ENCODE data around the gene TBC1D3B. TPM values are rescaled to one million over a fixed set of nuclear protein-coding genes. Genes with fewer than 3 reads are reported as not detected.
"Not testable (repeated sequence)": the region's sequence is repeated elsewhere in the genome, so short reads cannot be mapped to it uniquely, and the experiment has no call there.

TBC1D3B gene
- total and polyA plus RNA-seq, 7 donors = 1.1 to 5.0 (median 2.7) TPM; not detected in 2

- 84 to 93% methylated on average over 2 of the region's 2 CpGs for WGBS, 2 donors
- H3K36me3 ChIP-seq = no peaks in the 10 kb centered on the region
These were observed 53.0 kb downstream of the TBC1D3B start for GRCh38 chr17:36123431-36123830.

GRCh38 chr17:36121099-36121498 lies 55.3 kb downstream of the TBC1D3B start:
- intact Hi-C loops (cut with DNase I) = not testable (repeated sequence)
- 72 to 79% methylated on average over 6 of the region's 6 CpGs for WGBS, 2 donors

More at GRCh38 chr17:36123431-36123830, 53.0 kb downstream of the TBC1D3B start:
- Histone ChIP-seq H3K4me3 (no peak overlapping the region), H3K9me3 (peaks cover 0 to 15% (median 3%) of the 10 kb centered on the region in 4 donors), H3K27ac (no peak overlapping the region), H3K27me3 (no peaks in the 10 kb centered on the region), H3K4me1 (no peaks in the 10 kb centered on the region)
- no peak for TF ChIP-seq POLR2AphosphoS5 (IDR thresholded peaks at IDR 0.05)
- TF ChIP-seq EP300 (IDR thresholded peaks at IDR 0.05) = no peak
- no peak for DNase-seq
- intact Hi-C loops (cut with DNase I) = no loop called here

DNA sequence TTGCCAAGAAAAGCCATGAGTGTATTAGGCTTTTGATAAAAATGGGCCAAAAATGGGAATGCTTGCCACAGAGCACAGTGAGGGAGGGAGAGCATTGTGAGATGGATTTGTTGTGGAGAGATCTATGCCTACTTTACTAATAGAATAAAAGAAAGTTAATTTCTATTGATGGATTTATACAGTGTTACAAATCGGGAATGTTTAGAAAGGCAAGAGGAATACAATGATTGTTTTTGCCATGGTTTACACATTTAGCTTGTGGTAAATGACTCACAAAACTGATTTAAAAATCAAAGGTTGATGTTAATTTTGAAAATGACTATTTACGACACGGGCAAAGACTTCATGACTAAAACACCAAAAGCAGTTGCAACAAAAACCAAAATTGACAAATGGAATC lies 56.2 kb downstream of the TBC1D3B start:
- TF ChIP-seq POLR2AphosphoS5 (IDR thresholded peaks at IDR 0.05) = no peak
- TF ChIP-seq POLR2A (IDR thresholded peaks at IDR 0.05) = no peak
- no peak for TF ChIP-seq EP300 (IDR thresholded peaks at IDR 0.05)
- no peak for TF ChIP-seq CTCF (IDR thresholded peaks at IDR 0.05)
- no peaks in the 10 kb centered on the region for H3K27me3 ChIP-seq
- no peak overlapping the region for H3K27ac ChIP-seq
- intact Hi-C loops (cut with DNase I) = no loop called here
- 70 to 84% methylated on average over 3 of the region's 3 CpGs for whole genome bisulfite sequencing, 2 donors
- H3K4me3 ChIP-seq = no peak overlapping the region
- H3K36me3 ChIP-seq = no peaks in the 10 kb centered on the region
- H3K4me1 ChIP-seq = no peaks in the 10 kb centered on the region
- DNase-seq = no peak
- H3K9me3 ChIP-seq = peaks cover 0 to 5% (median under 1%) of the 10 kb centered on the region in 4 donors

More at GRCh38 chr17:36121099-36121498, 55.3 kb downstream of the TBC1D3B start:
- H3K4me1 ChIP-seq, H3K36me3 ChIP-seq, H3K4me3 ChIP-seq, H3K27ac ChIP-seq, DNase-seq, H3K27me3 ChIP-seq: not testable (repeated sequence)
- peaks cover 0 to 13% (median 3%) of the 10 kb centered on the region in 4 donors for H3K9me3 ChIP-seq

- Histone ChIP-seq H3K27me3 (no peaks in the 10 kb centered on the region), H3K27ac (no peak overlapping the region), H3K9me3 (no peaks in the 10 kb centered on the region), H3K36me3 (no peaks in the 10 kb centered on the region), H3K4me1 (no peaks in the 10 kb centered on the region), H3K4me3 (no peak overlapping the region)
- no peak for TF ChIP-seq CTCF (IDR thresholded peaks at IDR 0.05)
- no peak for TF ChIP-seq POLR2AphosphoS5 (IDR thresholded peaks at IDR 0.05)
- no peak for TF ChIP-seq POLR2A (IDR thresholded peaks at IDR 0.05)
- TF ChIP-seq EP300 (IDR thresholded peaks at IDR 0.05) = no peak
- 90 to 92% methylated on average over 12 of the region's 12 CpGs for WGBS, 2 donors
- no peak for DNase-seq
- intact Hi-C loops (cut with DNase I) = no loop called here
These were observed 57.7 kb downstream of the TBC1D3B start for GRCh38 chr17:36118477-36119353.

DNA sequence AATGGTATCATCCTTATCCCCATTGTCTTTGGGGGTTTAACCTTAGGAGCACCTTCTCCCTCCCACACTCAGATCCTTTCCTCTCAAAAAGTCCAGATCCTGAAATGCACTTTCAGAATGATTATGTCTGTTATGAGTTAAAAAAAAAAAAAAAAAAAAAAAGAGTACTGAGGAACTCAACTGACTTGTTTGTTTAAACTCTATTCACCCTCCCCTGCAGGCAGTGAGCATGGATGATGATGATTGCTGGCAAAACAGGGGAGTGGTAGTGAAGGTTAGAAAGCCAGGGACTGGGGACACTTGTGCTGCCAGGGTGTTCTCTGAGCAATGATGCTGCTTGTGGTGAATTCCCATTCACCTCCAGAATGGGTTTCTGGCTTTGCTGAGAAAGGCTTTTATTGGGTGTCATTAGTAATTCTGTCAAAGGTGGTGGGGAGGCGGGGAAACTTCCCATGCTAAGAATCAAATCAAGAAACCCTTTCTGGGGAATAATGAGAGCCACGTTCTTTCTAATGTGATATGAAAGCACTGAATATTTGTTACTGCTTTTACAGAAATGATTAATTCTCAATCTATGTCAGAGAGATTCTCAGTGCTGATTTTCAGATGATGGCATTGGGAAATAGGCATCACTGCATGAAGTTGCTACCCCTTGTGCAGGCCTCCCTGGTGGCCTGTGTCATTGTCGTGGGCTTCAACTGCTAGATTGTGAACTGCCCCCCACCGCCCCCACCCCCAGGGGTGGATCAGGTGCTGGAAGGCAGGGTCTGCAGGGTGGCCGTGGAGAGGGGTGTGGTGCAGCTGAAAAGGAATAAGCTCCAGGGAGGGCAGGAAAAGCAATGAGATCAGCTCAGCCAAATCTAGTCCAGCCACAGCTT lies 58.7 kb downstream of the TBC1D3B start:
- TF ChIP-seq POLR2A (IDR thresholded peaks at IDR 0.05) = no peak
- TF ChIP-seq POLR2AphosphoS5 (IDR thresholded peaks at IDR 0.05) = no peak
- no peak for TF ChIP-seq CTCF (IDR thresholded peaks at IDR 0.05)
- TF ChIP-seq EP300 (IDR thresholded peaks at IDR 0.05) = no peak
- Histone ChIP-seq H3K36me3 (no peaks in the 10 kb centered on the region), H3K9me3 (no peaks in the 10 kb centered on the region), H3K4me1 (no peaks in the 10 kb centered on the region), H3K4me3 (no peak overlapping the region), H3K27ac (no peak overlapping the region), H3K27me3 (no peaks in the 10 kb centered on the region)
- WGBS, 2 donors = 12 to 34% methylated on average over 5 of the region's 5 CpGs
- intact Hi-C loops (cut with DNase I) = no loop called here
- no peak for DNase-seq

Other genes starting within 250 kb of the TBC1D3B start
- gene RDM1, start 245.9 kb downstream of the TBC1D3B start, total RNA-seq = not detected
- 1 to 10 TPM in 1 of 3 donors, under 1 TPM in 1, not detected in 1; 0.92 to 3.6 TPM for gene RDM1, start 245.9 kb downstream of the TBC1D3B start, polyA plus RNA-seq
- gene LYZL6, start 232.9 kb downstream of the TBC1D3B start, total RNA-seq = not detected
- gene LYZL6, start 232.9 kb downstream of the TBC1D3B start, polyA plus RNA-seq = not detected
- 1 to 10 TPM in 1 of 4 donors, not detected in 3; 1.1 TPM for gene CCL16, start 195.1 kb downstream of the TBC1D3B start, total RNA-seq
- under 1 TPM in 1 of 3 donors, not detected in 2; 0.10 TPM for gene CCL16, start 195.1 kb downstream of the TBC1D3B start, polyA plus RNA-seq
- 10 to 100 TPM; 13.0 to 30.0 (median 23.7) TPM for gene CCL14, start 189.9 kb downstream of the TBC1D3B start, total RNA-seq
- 10 to 100 TPM in 1 of 3 donors, under 1 TPM in 1, not detected in 1; 0.60 to 14.2 TPM for gene CCL14, start 189.9 kb downstream of the TBC1D3B start, polyA plus RNA-seq
- not detected for gene CCL15, start 175.1 kb downstream of the TBC1D3B start, total RNA-seq
- 10 to 100 TPM; 30.1 to 37.2 (median 33.7) TPM for gene CCL15, start 175.1 kb downstream of the TBC1D3B start, polyA plus RNA-seq
- gene CCL23, start 158.7 kb downstream of the TBC1D3B start, total RNA-seq = 1 to 10 TPM in 3 of 4 donors, under 1 TPM in 1; 0.82 to 8.6 (median 4.2) TPM
- 10 to 100 TPM in 1 of 3 donors, not detected in 2; 18.6 TPM for gene CCL23, start 158.7 kb downstream of the TBC1D3B start, polyA plus RNA-seq
- gene CCL18, start 112.4 kb downstream of the TBC1D3B start, total RNA-seq = 1 to 10 TPM in 3 of 4 donors, not detected in 1; 1.4 to 2.9 (median 2.8) TPM
- 10 to 100 TPM in 1 of 3 donors, 1 to 10 TPM in 2; 1.8 to 52.7 (median 4.9) TPM for gene CCL18, start 112.4 kb downstream of the TBC1D3B start, polyA plus RNA-seq
- gene CCL3, start 86.5 kb downstream of the TBC1D3B start, total RNA-seq = 1 to 10 TPM in 3 of 4 donors, not detected in 1; 1.2 to 2.4 (median 1.4) TPM
- gene CCL3, start 86.5 kb downstream of the TBC1D3B start, polyA plus RNA-seq = 10 to 100 TPM in 1 of 3 donors, 1 to 10 TPM in 2; 3.6 to 22.4 (median 9.6) TPM
- gene CCL4, start 72.8 kb downstream of the TBC1D3B start, total RNA-seq = 1 to 10 TPM in 2 of 4 donors, under 1 TPM in 1, not detected in 1; 0.16 to 3.7 (median 1.1) TPM
- 10 to 100 TPM in 1 of 3 donors, 1 to 10 TPM in 2; 2.4 to 12.7 (median 5.1) TPM for gene CCL4, start 72.8 kb downstream of the TBC1D3B start, polyA plus RNA-seq
- 1 to 10 TPM in 1 of 4 donors, not detected in 3; 2.2 TPM for gene CCL3L1, start 20.1 kb upstream of the TBC1D3B start, total RNA-seq
- 1 to 10 TPM; 1.2 to 2.4 (median 2.3) TPM for gene CCL3L1, start 20.1 kb upstream of the TBC1D3B start, polyA plus RNA-seq
- gene CCL4L2, start 34.4 kb upstream of the TBC1D3B start, total RNA-seq = 1 to 10 TPM in 1 of 4 donors, not detected in 3; 1.8 TPM
- gene CCL4L2, start 34.4 kb upstream of the TBC1D3B start, polyA plus RNA-seq = 10 to 100 TPM in 1 of 3 donors, 1 to 10 TPM in 1, under 1 TPM in 1; 0.58 to 11.3 (median 6.0) TPM
- not detected for gene TBC1D3I, start 87.9 kb upstream of the TBC1D3B start, total RNA-seq
- gene TBC1D3I, start 87.9 kb upstream of the TBC1D3B start, polyA plus RNA-seq = under 1 TPM in 1 of 3 donors, not detected in 2; 0.45 TPM
- gene TBC1D3G, start 147.2 kb upstream of the TBC1D3B start, total RNA-seq = 1 to 10 TPM in 1 of 4 donors, not detected in 3; 1.4 TPM
- under 1 TPM in 1 of 3 donors, not detected in 2; 0.46 TPM for gene TBC1D3G, start 147.2 kb upstream of the TBC1D3B start, polyA plus RNA-seq
- gene TBC1D3H, start 211.8 kb upstream of the TBC1D3B start, total RNA-seq = not detected
- under 1 TPM in 1 of 3 donors, not detected in 2; 0.46 TPM for gene TBC1D3H, start 211.8 kb upstream of the TBC1D3B start, polyA plus RNA-seq